ENCODE results near the gene STARD13.

STARD13 gene

DNA sequence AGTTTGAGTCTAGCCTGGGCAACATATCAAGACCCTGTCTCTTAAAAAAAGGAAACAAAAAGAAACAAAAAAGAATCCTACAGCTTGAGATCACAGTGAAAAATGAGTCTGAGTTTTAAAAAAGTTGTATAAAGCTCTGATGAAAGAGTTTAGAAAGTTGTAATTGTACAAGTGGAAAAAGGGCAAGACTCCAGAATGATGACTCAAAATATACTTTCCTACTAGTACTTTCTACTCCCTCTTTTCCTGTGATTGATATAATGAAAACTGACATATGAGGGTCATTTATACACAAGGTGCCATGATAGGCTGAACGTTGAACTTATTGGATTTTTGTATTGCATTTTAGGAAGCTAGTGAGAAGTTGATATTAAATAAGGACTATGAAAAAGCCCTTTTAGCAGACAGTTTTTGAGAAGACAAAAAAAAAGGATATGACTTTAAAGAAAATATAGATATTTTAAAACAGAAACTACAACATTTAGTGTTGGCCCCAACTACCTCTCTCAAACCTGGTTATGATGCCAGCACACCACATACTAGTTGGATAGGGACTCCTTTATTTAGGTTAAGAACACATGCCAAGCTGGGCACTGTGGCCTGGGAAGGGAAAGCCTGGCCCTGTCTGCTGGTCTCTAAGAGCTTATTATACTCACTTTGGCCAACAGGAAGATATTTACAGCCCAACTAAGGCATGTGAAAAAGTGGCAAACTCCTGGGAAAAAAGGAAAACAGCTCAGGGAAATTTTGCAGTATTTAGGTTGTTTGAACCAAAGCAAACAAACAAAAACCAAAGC lies 152.7 kb downstream of the STARD13 start:
- Histone ChIP-seq H4K20me1 (ENCODE audit: low read depth, low read length) (no peaks in the 10 kb centered on the region), H3K9me3 (ENCODE audit: insufficient read depth, low read length) (peaks cover 4% of the 10 kb centered on the region; the same call in 1 of the 2 replicates), H3K4me3 (ENCODE audit: insufficient read depth, low read length, poor library complexity, severe bottlenecking) (no peak overlapping the region), H3K9me2 (replicated peaks; ENCODE audit: insufficient read depth, low read length) (no peaks in the 10 kb centered on the region), H3K27ac (ENCODE audit: low read depth, low read length) (no peak overlapping the region), H3K79me2 (ENCODE audit: insufficient read depth, low read length) (no peaks in the 10 kb centered on the region), H3K27me3 (ENCODE audit: low read length) (no peaks in the 10 kb centered on the region), H3K36me3 (ENCODE audit: low read length) (no peaks in the 10 kb centered on the region), H3K4me2 (ENCODE audit: low read depth, low read length, poor library complexity, severe bottlenecking) (no peak overlapping the region), H3K9ac (ENCODE audit: low read length) (no peak overlapping the region), H2AFZ (ENCODE audit: low read depth, low read length, severe bottlenecking) (no peak overlapping the region), H3F3A (ENCODE audit: insufficient read depth) (no peaks in the 10 kb centered on the region)
- TF ChIP-seq EZH2phosphoT487 (conservative IDR thresholded peaks at IDR 0.05; ENCODE audit: low read length), result no peak
- TF ChIP-seq, protein P1, sequence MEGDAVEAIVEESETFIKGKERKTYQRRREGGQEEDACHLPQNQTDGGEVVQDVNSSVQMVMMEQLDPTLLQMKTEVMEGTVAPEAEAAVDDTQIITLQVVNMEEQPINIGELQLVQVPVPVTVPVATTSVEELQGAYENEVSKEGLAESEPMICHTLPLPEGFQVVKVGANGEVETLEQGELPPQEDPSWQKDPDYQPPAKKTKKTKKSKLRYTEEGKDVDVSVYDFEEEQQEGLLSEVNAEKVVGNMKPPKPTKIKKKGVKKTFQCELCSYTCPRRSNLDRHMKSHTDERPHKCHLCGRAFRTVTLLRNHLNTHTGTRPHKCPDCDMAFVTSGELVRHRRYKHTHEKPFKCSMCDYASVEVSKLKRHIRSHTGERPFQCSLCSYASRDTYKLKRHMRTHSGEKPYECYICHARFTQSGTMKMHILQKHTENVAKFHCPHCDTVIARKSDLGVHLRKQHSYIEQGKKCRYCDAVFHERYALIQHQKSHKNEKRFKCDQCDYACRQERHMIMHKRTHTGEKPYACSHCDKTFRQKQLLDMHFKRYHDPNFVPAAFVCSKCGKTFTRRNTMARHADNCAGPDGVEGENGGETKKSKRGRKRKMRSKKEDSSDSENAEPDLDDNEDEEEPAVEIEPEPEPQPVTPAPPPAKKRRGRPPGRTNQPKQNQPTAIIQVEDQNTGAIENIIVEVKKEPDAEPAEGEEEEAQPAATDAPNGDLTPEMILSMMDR (IDR thresholded peaks at IDR 0.05; ENCODE audit: insufficient read depth, low read length, poor library complexity, severe bottlenecking), result no peak

DNA sequence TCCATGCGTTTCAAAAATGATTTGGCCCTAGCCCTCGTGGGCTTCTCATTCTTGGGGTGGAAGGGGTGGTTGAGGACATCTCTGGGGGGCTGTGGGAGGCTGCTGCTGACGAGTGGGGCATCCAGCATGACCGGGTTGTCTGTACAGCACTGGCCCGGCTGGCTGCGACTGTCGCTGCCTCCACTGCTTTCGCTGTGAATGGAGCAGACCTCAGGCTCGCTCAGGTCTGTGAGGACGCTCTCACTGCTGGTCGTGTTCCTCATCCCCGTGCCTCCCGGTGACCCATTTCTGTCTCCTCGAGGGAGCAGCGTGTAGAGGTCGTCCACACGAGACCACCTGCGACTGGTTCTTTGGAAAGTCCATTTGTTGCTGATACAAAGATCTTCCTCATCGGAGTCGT lies 155.7 kb downstream of the STARD13 start:
- no peak for TF ChIP-seq EZH2phosphoT487 (conservative IDR thresholded peaks at IDR 0.05; ENCODE audit: low read length)
- TF ChIP-seq, protein P1 (IDR thresholded peaks at IDR 0.05; ENCODE audit: insufficient read depth, low read length, poor library complexity, severe bottlenecking), result no peak
- Histone ChIP-seq H3K9me2 (replicated peaks; ENCODE audit: insufficient read depth, low read length) (no peaks in the 10 kb centered on the region), H3K79me2 (ENCODE audit: insufficient read depth, low read length) (no peaks in the 10 kb centered on the region), H3K9ac (ENCODE audit: low read length) (no peak overlapping the region), H2AFZ (ENCODE audit: low read depth, low read length, severe bottlenecking) (no peak overlapping the region), H3K9me3 (ENCODE audit: insufficient read depth, low read length) (no peaks in the 10 kb centered on the region), H3K4me3 (ENCODE audit: insufficient read depth, low read length, poor library complexity, severe bottlenecking) (no peak overlapping the region), H3K36me3 (ENCODE audit: low read length) (no peaks in the 10 kb centered on the region), H3K27me3 (ENCODE audit: low read length) (no peaks in the 10 kb centered on the region), H3K27ac (ENCODE audit: low read depth, low read length) (no peak overlapping the region), H3K4me2 (ENCODE audit: low read depth, low read length, poor library complexity, severe bottlenecking) (no peak overlapping the region), H3F3A (ENCODE audit: insufficient read depth) (no peaks in the 10 kb centered on the region), H4K20me1 (ENCODE audit: low read depth, low read length) (no peaks in the 10 kb centered on the region)

GRCh38 chr13:33129094-33129832 lies 156.3 kb downstream of the STARD13 start:
- no peak overlapping the region for H3K9ac ChIP-seq (ENCODE audit: low read length)
- H3K4me2 ChIP-seq (ENCODE audit: low read depth, low read length, poor library complexity, severe bottlenecking), result no peak overlapping the region
- no peaks in the 10 kb centered on the region for H3K9me2 ChIP-seq (replicated peaks; ENCODE audit: insufficient read depth, low read length)
- H3K27me3 ChIP-seq (ENCODE audit: low read length), result no peaks in the 10 kb centered on the region
- no peaks in the 10 kb centered on the region for H3F3A ChIP-seq (ENCODE audit: insufficient read depth)
- no peaks in the 10 kb centered on the region for H3K79me2 ChIP-seq (ENCODE audit: insufficient read depth, low read length)
- H4K20me1 ChIP-seq (ENCODE audit: low read depth, low read length), result no peaks in the 10 kb centered on the region
- H3K4me3 ChIP-seq (ENCODE audit: insufficient read depth, low read length, poor library complexity, severe bottlenecking), result no peak overlapping the region
- no peaks in the 10 kb centered on the region for H3K36me3 ChIP-seq (ENCODE audit: low read length)
- H3K27ac ChIP-seq (ENCODE audit: low read depth, low read length), result no peak overlapping the region
- H2AFZ ChIP-seq (ENCODE audit: low read depth, low read length, severe bottlenecking), result no peak overlapping the region
- TF ChIP-seq, protein P1 (IDR thresholded peaks at IDR 0.05; ENCODE audit: insufficient read depth, low read length, poor library complexity, severe bottlenecking), result no peak
- TF ChIP-seq EZH2phosphoT487 (conservative IDR thresholded peaks at IDR 0.05; ENCODE audit: low read length), result no peak
- no peaks in the 10 kb centered on the region for H3K9me3 ChIP-seq (ENCODE audit: insufficient read depth, low read length)
